DMS79 (cell line): ENCODE data around the gene REXO5.
A peak's percentile ranks its signal among the peaks of the same experiment; 100 is the strongest.
"Not testable (repeated sequence)": the region's sequence is repeated elsewhere in the genome, so short reads cannot be mapped to it uniquely, and the experiment has no call there.

Source experiments
- DNase-seq: peaks from one replicate; lab custom pipeline; 2025; lab: John Stamatoyannopoulos, UW

The REXO5 gene

DNA sequence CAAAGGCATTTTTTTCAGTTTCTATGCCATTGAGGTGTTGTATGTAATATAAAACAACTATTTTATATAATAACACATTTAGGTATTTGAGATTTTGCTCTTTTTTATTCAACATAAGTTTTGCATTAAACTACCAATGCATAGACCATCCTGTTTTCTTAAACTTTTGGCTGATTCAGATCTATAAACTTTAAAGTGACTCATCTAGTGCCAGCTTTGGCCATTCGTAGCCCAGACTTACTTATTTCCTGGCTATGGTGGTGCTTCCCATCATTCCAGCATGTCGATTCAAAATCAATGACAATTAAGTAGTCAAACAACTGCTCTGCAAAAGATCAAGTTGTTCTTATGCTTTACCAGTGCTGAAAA is 3.2 kb upstream of the REXO5 start:
- no peak for DNase-seq

DNA sequence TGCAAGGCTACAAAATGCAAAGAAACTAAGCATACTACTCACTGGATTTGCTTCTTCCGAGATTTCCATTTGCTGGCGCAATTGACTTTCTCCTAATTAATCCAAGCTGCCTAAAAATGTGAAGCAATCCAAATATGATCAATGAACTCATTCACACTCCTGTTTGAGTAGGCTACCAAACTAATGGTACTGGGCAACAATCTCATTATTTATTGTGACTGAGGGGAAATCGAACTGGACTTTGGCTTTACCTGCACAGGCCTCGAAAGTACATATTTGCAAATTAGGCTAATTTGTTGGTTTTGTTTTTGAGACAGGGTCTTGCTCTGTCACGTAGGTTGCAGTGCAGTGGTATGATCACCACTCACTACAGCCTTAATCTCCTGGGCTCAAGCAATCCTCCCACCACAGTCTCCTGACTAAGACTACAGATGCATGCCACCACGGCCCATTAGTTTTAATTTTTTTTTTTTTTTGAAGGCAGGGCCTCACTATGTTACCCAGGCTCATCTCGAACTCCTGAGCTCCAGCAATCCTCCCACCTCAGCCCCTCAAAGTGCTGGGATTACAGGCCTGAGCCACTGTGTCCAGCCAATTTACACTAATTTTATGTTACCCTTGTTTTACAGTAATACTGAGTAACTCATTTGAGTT is 2.6 kb upstream of the REXO5 start:
- DNase-seq, result no peak

DNA sequence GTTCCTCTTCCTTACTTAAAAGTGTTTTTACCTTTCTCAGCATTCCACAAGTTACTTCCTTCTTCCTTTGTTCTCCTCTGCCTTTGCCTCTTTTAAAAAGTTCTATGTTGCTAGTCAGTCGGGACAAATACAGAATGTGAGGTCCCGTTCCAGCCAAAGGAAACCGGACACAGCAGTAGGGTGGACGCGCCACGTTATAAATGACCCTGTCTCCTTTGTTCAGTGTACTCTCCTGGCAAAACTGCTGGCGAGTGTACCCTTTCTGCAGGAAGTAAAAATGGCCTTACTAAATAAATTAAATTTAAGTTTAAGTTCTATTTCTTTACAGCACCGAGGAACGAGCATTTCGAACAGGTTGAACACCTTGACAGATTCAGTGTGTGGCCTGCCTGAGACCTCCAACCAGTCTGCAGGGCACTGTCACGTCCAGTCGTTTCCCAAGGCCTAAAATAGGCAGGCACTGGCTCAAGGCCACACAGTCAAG is 601 bp upstream of the REXO5 start:
- not testable (repeated sequence) for DNase-seq

DNA sequence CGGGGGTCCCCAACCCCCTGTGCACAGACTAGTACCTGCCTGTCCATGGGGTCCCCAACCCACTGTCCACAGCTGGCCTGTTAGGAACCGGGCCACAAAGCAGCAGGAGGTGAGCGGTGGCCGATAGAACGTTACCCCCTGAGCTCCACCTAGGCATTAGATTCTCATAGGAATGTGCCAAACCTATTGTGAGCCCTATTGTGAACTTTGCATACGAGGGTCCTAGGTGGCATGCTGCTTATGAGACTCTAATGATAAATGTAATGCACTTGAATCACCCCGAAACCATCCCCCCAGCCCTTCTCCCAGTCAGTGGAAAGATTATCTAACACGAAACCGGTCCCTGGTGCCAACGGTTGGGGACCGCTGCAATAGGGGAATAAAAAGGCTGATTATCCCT is 1.5 kb downstream of the REXO5 start:
- DNase-seq, result no peak

DNA sequence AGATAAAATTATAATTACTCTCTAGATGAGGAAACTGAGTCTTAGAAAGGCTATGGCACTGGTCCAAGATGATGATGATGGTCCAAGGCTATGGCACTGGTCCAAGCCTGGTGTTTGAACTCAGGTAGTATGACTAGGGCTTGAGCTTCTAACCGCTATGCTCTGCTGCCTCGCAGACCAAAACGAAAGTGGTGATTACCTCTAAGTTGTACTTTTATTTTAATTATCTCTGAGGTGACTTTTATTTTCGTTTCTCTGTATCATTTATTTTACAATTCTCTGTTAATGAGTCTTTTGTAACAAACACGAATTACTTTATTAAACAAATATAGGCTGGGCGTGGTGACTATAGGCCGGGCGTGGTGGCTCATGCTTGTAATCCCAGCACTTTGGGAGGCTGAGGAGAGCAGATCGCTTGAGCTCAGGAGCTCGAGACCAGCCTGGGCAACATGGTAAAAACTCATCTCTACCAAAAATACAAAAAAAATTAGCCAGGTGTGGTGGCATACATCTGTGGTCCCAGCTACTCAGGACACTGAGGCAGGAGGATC is 5.6 kb downstream of the REXO5 start:
- DNase-seq, result no peak

DNA sequence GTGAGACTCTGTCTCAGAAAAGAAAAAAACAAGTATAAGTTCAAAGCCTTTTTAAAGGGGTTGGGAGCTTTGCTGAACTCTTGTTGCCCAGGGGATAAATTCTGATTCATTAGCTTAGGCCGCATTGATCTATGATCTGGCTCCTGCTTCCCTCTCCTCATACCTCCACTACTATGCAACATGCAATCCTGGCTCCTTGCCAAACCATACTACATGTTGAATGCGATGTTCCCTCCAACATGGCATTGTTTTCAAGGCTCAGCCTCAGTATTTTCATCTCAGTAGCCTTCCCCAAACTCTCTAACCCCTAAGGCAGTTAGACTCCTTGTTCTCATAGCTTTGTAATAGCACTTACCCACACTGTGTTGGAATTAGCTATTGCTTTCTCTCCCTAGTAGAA is 6.2 kb downstream of the REXO5 start:
- DNase-seq, result no peak

DNA sequence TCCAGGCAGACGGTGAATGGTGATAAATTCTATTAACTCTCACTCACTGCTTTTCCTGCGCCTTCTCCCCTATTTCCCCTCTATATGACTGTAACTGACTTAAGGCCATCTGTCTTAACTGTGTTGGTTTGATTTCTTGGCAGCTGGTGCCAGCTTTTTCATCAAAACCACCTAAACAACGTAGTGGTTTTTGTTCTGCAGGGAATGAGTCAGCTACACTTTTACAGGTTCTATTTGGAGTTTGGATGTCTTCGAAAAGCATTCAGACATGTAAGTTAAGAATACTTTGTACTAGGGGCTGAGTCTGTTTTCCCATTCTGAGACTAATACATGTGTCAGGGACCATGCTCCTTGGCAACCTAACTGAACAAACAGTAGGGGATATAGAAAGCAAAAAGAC is 8.5 kb downstream of the REXO5 start:
- no peak for DNase-seq

DNA sequence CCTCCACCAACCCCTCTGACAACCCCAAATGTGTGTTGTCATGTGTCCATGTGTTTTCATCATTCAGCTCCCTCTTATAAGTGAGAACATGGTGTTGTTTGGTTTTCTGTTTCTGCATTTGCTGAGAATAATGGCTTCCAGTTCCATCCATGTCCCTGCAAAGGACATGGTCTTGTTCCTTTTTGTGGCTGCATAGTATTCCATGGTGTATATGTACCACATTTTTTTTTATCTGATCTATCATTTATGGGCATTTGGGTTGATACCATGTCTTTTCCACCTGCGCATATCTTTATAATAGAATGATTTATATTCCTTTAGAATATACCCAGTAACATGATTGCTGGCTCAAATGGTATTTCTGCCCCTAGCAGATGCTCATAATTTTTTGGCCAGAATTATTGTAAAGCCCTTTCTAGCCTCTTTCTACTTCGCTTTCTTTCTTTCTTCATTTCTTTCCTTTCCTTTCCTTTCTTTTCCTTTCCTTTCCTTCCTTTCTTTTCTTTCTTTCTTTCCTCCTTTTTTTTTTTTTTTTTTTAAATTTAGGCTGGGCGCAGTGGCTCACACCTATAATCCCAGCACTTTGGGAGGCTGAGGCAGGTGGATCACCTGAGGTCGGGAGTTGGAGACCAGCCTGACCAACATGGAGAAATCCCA is 12.7 kb downstream of the REXO5 start:
- no peak for DNase-seq

DNA sequence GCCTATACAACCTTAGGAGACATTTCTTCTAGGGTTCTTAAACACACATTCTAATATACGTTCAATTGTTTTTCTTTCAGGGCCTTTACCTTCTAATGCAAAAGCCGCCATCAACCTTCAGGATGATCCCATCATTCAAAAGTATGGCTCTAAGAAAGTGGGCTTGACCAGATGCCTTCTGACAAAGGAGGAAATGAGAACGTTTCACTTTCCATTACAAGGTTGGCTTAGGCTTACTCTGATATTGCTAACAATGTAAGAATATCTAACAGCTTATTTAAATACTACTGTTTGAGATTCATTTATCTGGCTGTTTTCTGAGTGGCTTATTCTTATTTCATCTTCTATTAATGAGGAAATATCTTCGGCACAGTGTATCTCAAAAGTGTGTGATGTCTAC is 15.4 kb downstream of the REXO5 start:
- DNase-seq, result no peak

DNA sequence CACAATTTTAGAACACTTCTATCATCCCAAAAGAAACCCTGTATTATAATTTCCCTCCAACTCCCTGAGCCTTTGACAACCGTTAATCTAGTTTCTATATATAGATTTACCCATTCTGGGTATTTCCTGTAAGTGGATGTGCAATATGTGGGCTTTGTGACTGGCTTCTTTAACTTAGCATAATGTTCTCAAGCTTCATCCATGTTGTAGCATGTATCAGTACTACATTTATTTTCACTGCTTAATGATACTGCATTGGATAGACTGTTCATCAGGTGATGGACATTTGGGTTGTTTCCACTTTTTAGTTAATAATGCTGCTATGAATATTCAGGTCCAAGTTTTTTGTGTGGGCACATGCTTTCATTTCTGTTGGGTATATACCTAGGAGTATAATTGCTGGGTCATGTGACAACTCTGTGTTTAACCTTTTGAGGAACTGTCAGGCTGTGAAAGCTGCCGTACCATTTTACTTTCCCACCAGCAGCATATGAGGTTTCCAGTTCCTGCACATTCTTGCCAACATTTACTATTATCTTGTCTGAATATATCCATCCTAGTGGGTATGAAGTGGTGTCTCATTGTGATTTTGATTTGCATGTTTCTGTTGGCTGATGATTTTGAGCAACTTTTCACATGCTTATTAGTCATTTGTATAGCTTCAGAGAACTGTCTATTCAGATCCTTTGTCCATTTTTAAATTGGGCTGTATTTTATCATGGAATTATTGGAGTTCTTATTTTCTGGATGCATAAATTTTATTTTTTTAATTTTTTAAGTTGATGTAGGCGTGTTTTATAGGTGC is 16.4 kb downstream of the REXO5 start:
- DNase-seq, result no peak

DNA sequence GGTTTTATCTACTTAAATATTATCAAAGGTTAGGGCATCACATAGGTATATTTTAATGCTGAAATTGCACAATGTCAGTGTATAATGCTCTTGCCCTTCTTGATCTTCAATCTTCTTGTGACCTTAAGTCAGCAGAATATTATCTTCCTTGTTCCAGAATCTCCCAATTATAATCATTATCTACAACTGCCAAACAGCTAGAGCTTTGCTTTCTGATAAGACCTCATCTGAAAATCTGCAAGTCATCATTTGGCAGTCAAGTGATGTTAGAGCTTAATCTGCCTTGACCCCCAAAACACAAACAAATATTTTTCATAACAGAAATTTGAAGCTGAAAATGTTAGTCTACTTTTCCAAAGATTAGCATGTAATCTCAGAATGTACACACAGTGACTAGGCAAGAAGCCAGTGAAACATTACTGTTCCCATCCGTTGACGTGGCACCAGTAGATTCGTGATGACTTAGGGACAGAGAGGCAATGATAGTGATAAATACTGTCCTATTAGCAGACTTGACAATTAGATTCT is 19.8 kb downstream of the REXO5 start:
- DNase-seq, result no peak

DNA sequence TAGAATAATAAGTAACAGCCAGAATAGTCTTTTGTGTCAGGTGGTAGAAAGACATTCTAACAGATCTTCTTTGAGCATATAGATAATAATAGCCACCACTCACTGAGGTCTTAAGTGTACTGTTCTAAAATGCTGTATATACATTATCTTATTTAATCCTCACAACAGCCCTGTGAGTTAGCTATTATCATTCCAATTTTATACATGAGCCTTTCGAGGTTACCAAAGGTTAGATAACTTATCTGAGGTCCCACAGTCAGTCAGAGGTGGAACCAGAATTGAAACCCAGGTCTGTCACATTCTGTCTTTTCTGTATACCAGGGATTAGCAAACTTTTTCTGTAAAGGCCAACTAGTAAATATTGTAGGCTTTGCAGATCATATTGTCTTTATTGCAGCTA is 23.2 kb downstream of the REXO5 start:
- no peak for DNase-seq

DNA sequence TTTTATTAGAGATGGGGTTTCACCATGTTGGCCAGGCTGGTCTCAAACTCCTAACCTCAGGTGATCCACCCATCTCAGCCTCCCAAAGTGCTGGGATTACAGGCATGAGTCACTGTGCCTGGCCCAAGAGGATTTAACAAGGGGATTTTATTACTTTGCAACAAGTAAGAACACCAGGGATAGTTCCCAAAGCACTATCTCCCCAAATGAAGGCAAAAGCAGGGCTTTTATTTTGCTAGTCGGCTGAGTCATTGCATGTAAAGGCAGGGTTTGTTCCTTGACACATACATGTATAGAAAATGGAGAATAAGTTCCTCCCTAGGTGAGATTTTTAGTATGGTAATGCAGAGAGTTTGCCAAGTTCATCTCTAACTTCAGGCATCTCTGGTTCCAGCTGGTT is 24.0 kb downstream of the REXO5 start:
- no peak for DNase-seq

DNA sequence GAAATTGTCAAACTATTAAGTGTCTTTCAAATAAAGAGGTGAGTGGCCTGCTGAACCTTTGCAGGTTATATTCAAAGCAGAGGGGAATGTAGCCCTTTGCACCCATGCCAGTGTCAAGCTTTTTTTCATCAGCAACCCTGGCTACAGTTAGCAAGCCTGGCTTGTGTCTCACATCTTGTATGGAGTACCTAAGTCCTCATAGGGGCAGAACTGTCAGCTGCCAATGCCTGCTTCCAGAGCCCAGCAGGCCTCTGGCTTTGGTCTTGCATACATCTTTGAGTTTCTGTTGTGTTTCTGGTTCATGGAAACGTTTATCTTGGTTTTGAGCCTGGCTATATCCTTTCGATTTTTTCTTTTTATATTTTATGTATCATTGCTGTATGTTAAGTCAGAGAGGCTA is 26.8 kb downstream of the REXO5 start:
- DNase-seq, result no peak

DNA sequence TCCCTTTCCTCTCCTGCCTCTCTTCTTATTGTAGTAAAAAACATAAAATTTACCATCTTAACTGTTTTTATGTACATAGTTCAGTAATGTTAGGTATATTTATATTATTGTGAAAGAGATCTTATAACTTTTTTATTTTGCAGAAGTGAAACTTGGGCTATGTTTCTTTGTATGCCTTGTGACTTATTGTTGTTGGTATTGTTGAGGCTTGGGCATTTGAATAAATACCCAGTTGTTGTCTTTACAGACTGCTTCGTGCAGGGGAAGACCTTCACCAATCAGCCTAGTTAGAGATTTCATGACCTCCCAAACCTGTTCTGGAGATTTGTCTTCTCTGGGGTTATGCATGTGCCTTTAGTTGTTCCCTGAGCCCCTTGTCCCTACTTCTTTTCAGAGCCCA is 31.9 kb downstream of the REXO5 start:
- DNase-seq, result no peak

DNA sequence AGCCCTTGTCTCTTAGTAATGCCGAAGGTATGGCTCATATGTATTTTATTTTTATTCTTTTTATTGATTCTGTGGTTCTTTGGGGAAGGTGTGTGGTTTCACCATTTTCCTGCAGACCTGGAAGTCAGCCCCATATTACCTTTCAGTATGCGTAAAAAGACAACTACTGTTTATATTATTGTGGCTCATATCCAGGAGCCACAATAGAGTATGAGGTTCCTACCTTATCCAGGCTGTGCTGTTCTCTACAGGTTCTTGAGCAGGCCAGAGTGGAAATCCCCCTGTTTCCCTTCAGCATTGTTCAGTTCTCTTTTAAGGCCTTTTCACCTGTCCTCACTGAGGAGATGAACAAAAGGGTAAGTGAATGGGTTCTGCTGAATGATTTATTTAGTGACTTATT is 33.2 kb downstream of the REXO5 start:
- DNase-seq, result no peak

DNA sequence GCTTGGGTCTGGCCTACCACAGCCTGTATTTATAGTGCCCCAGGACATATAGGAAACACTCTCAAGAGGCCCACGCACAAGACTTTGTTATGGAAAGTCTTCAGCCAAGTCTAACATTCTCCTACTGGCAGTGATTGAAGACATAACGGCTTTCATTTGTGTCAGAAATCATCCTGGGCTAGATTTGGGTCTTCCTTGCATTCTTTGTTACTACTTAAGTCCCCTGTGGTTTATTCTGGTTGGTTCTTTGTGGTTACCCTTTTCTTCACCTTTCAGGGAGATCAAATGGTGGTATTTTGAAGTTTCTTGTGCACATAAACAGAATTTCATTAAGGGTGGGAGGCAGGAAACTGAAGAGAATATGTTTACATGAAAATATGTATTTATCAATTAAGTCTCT is 37.7 kb downstream of the REXO5 start:
- no peak for DNase-seq

DNA sequence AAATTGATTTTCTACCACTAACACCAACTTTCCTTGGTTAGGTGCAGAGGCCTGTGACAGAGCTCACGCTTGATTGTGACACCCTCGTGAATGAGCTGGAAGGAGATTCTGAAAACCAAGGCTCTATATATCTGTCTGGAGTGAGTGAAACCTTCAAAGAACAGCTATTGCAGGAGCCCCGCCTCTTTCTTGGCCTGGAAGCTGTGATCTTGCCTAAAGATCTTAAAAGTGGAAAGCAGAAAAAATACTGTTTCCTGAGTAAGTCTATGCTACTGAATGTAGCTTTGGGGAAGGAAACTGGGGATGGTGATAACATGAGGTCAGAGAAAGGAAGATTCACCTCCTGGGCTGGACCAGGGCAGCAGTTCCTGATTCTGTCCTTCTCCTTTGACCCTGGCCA is 38.3 kb downstream of the REXO5 start:
- no peak for DNase-seq

DNA sequence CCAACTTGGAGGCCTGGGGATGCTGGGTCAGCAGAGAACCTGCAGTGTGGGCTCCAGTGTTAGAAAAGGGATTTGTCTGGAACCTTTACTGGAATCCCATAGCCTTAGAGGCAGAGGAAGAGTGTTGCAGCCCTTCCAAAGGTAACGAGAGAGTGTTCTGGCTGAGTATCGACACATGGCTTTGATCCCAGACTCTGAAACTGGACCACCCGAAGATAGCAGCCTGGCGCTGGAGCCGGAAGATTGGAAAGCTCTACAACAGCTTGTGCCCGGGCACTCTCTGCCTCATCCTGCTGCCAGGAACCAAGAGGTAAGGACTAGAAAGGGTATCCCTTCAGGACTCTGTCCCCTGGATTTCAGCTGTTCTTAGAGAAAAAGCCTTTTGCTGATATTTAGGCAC is 39.7 kb downstream of the REXO5 start:
- DNase-seq, result no peak

DNA sequence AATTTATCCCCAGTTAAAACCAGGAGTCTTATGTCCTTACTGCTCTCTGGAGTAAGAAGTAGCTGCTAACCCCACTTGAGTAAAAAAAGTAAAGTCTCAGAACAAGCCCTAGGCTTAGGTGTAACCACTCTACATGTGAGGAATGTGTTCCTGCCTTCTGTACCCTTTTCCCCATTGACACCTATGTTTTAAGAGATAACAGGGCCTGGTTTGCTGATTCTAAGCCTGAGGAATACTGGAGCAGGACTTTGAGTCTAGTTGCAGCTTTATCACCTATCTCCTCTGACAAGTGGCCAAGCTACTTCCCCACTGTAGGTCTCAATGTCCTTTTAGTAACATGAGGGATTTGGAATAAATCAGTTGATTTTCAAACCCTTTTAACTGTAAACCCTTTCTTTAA is 40.2 kb downstream of the REXO5 start:
- no peak for DNase-seq

DNA sequence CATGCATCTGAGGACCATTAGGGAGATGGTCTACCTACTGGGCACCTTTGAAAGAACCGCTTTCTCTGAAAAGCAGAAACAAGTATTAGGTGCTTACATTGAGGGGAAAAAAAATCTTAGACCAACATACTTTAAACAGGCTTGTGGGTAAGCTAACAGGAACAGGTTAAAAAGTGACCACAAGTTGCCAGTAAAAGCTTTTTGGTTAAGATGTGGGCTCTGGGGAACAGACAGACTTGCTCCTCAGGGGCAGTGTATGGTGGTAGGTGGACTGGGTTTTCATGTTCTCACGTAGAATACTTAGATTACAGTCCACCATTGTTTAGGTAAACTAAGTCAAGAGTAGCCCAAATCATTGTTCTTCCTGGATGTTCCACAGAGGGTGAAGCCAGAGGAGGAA is 41.2 kb downstream of the REXO5 start:
- DNase-seq, result no peak

DNA sequence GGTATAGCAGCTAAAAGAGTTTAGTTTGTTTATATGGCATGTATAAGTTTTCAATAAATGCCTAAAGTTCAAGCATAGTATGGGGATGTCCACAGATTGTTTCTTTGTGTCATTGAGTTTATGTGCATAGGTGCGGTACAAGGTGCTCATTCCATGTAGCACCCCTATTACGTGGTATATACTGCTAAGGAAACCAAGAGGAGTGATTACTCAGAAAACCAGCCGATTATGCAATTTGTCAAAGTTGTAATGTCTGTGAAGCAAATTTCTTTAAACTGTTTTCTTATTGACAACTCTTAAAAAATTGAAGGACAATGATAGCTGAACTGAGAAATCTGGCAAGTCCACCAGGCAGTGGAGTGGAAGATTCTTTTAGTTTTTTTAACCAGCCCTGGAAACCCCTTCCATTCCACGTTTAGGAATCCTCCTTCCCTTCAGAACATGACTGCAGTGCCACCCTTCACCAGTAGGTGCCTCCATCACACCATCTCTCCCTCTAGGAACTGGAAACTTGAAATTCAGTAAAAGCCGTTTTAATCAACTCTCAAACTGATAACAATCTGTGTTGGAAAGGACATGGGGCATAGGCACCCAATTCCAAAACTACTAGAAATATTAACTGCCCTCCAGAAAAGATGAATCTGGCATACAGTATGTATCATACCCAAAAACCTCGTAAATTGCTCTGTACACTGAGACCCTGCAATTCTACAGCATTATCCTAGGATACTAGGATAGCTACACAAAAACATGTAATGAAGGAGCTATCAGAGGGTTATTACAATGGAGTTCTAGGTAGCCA is 43.5 kb downstream of the REXO5 start:
- DNase-seq, result peak; percentile 18
